Measurements from ENCODE around the gene VSIG2.
"Not testable (repeated sequence)": the region's sequence is repeated elsewhere in the genome, so short reads cannot be mapped to it uniquely, and the experiment has no call there.

The VSIG2 gene

GRCh38 chr11:124783002-124783401 lies 30.9 kb upstream of the VSIG2 start:
- TF ChIP-seq CTCF (IDR thresholded peaks at IDR 0.05; ENCODE audit: low read depth, low read length, missing control alignments) = no peak
- H3K36me3 ChIP-seq (replicated peaks) = no peaks in the 10 kb centered on the region
- no peak overlapping the region for H3K4me3 ChIP-seq (ENCODE audit: low read depth, low read length)
- no peaks in the 10 kb centered on the region for H3K27me3 ChIP-seq (replicated peaks)
- H3K27ac ChIP-seq = no peak overlapping the region
- in situ Hi-C loops (cut with HindIII; ENCODE audit: low pct_ligation_motif_present, low sequenced_read_pairs) = no loop called here
- no peak for DNase-seq

GRCh38 chr11:124779568-124779967 lies 27.5 kb upstream of the VSIG2 start:
- no peak for TF ChIP-seq CTCF (IDR thresholded peaks at IDR 0.05; ENCODE audit: low read depth, low read length, missing control alignments)
- in situ Hi-C loops (cut with HindIII; ENCODE audit: low pct_ligation_motif_present, low sequenced_read_pairs) = no loop called here
- Histone ChIP-seq H3K36me3 (replicated peaks) (no peaks in the 10 kb centered on the region), H3K27me3 (replicated peaks) (no peaks in the 10 kb centered on the region), H3K27ac (no peak overlapping the region), H3K4me3 (ENCODE audit: low read depth, low read length) (no peak overlapping the region)
- no peak for DNase-seq

GRCh38 chr11:124778281-124778680 lies 26.2 kb upstream of the VSIG2 start:
- TF ChIP-seq CTCF (IDR thresholded peaks at IDR 0.05; ENCODE audit: low read depth, low read length, missing control alignments) = peak; percentile 51
- in situ Hi-C loops (cut with HindIII; ENCODE audit: low pct_ligation_motif_present, low sequenced_read_pairs) = no loop called here
- Histone ChIP-seq H3K4me3 (ENCODE audit: low read depth, low read length) (no peak overlapping the region), H3K27ac (no peak overlapping the region), H3K36me3 (replicated peaks) (no peaks in the 10 kb centered on the region), H3K27me3 (replicated peaks) (no peaks in the 10 kb centered on the region)
- DNase-seq = no peak

GRCh38 chr11:124776865-124777645 lies 25.0 kb upstream of the VSIG2 start:
- no peak for DNase-seq

GRCh38 chr11:124770959-124771358 lies 18.9 kb upstream of the VSIG2 start:
- H3K4me3 ChIP-seq (ENCODE audit: low read depth, low read length); in situ Hi-C loops (cut with HindIII; ENCODE audit: low pct_ligation_motif_present, low sequenced_read_pairs); H3K27me3 ChIP-seq (replicated peaks); H3K36me3 ChIP-seq (replicated peaks); DNase-seq: not testable (repeated sequence)
- peak overlapping the region; percentile 66 for H3K27ac ChIP-seq

More at GRCh38 chr11:124776865-124777645, 25.0 kb upstream of the VSIG2 start:
- in situ Hi-C loops (cut with HindIII; ENCODE audit: low pct_ligation_motif_present, low sequenced_read_pairs) = no loop called here
- TF ChIP-seq CTCF (IDR thresholded peaks at IDR 0.05; ENCODE audit: low read depth, low read length, missing control alignments) = no peak
- Histone ChIP-seq H3K27ac (no peak overlapping the region), H3K36me3 (replicated peaks) (no peaks in the 10 kb centered on the region), H3K4me3 (ENCODE audit: low read depth, low read length) (no peak overlapping the region), H3K27me3 (replicated peaks) (no peaks in the 10 kb centered on the region)

GRCh38 chr11:124769806-124770774 lies 18.0 kb upstream of the VSIG2 start:
- H3K4me3 ChIP-seq (ENCODE audit: low read depth, low read length) = no peak overlapping the region
- no peaks in the 10 kb centered on the region for H3K27me3 ChIP-seq (replicated peaks)
- in situ Hi-C loops (cut with HindIII; ENCODE audit: low pct_ligation_motif_present, low sequenced_read_pairs) = no loop called here
- DNase-seq = peak; percentile 76
- H3K36me3 ChIP-seq (replicated peaks) = peaks cover 5% of the 10 kb centered on the region
- peak overlapping the region; percentile 66 for H3K27ac ChIP-seq
- TF ChIP-seq CTCF (IDR thresholded peaks at IDR 0.05; ENCODE audit: low read depth, low read length, missing control alignments) = no peak

Measured in brain microvascular endothelial cell (primary cell).